ENCODE data around the gene SFXN2. TPM values are rescaled to one million over a fixed set of nuclear protein-coding genes. Genes with fewer than 3 reads are reported as not detected.
"Not testable (repeated sequence)": the region's sequence is repeated elsewhere in the genome, so short reads cannot be mapped to it uniquely, and the experiment has no call there.

The SFXN2 gene
- 10.2 and 25.8 TPM in 2 replicates for total RNA-seq (2014; rRNA removed; shearing (Covaris generic); ENCODE audit: low replicate concordance)

DNA sequence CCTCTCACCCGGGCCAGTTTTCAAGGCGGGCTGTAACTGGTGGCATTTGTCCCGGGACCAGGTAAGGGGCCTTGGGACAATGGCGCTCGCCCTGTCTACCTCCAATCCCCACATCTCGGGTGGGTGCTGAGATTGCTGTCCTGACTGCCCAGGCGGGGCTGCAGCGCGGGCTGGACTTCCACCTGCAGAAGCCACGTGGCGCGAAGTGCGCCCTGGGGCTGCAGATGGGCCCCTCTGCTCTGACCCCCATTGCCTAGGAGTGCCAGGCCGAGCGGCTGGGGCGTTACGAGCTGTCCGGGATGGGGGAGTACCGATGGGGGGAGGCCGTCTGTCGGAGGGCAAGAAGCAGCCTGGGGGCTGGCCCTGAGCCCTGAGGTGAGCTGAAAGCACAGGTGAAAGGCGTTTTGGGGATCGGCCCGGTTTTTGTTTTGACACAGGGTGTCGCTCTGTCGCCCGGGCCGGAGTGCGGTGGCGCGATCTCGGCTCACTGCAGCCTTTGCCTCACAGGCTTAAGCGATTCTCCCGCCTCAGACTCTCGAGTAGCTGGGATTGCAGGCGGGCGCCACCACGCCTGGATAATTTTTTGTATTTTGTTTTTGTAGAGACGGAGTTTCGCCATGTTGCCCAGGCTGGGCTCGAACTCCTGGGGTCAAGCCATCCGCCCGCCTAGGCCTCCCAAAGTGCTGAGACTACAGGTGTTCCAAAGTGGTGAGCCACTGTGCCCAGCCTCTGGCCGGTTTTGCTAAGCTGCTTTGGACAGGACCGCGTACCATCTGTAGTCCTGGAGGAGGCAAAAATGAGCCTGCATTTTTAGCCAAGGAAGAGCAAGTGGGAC lies at the start of gene SFXN2:
SFXN2 (plus strand) TSS at position 16 of the 835 bp plus-strand sequence. CDS start 12,001 bp downstream, outside the sequence.
- Histone ChIP-seq H3K79me2 (ENCODE audit: low read length) (peaks cover 81% of the 10 kb centered on the region), H4K20me1 (ENCODE audit: insufficient read depth, low read depth, low read length) (no peaks in the 10 kb centered on the region), H2AFZ (ENCODE audit: low read length) (peak within 1 kb of the TSS; percentile 55; the same call in 1 of the 2 replicates), H3K4me1 (ENCODE audit: low read length) (peaks cover 61% of the 10 kb centered on the region), H3K9ac (ENCODE audit: low read length) (peak within 1 kb of the TSS; percentile 93), H3K36me3 (ENCODE audit: insufficient read depth, low read length) (peaks cover 22% of the 10 kb centered on the region), H3K27me3 (ENCODE audit: low read length) (no peaks in the 10 kb centered on the region), H3K4me2 (ENCODE audit: low read depth, low read length, poor library complexity, severe bottlenecking) (peak within 1 kb of the TSS; percentile 98), H3K9me2 (replicated peaks; ENCODE audit: insufficient read depth, low read length) (no peaks in the 10 kb centered on the region), H3K4me3 (ENCODE audit: low read length) (peak within 1 kb of the TSS; percentile 98), H3K27ac (ENCODE audit: low read length) (peak within 1 kb of the TSS; percentile 98), H3K9me3 (ENCODE audit: low read length) (no peaks in the 10 kb centered on the region)
- DNase-seq, result peak; percentile 83

GRCh38 chr10:102665904-102666509 lies 48.4 kb upstream of the SFXN2 start:
- Histone ChIP-seq H3K4me1 (ENCODE audit: low read length) (peaks cover 1% of the 10 kb centered on the region), H3K9ac (ENCODE audit: low read length) (no peak overlapping the region), H3K27me3 (ENCODE audit: low read length) (no peaks in the 10 kb centered on the region), H4K20me1 (ENCODE audit: insufficient read depth, low read depth, low read length) (no peaks in the 10 kb centered on the region), H3K9me2 (replicated peaks; ENCODE audit: insufficient read depth, low read length) (no peaks in the 10 kb centered on the region), H3K4me3 (ENCODE audit: low read length) (no peak overlapping the region), H2AFZ (ENCODE audit: low read length) (no peak overlapping the region), H3K27ac (ENCODE audit: low read length) (no peak overlapping the region), H3K79me2 (ENCODE audit: low read length) (no peaks in the 10 kb centered on the region), H3K9me3 (ENCODE audit: low read length) (no peaks in the 10 kb centered on the region), H3K36me3 (ENCODE audit: insufficient read depth, low read length) (no peaks in the 10 kb centered on the region), H3K4me2 (ENCODE audit: low read depth, low read length, poor library complexity, severe bottlenecking) (no peak overlapping the region)
- DNase-seq, result no peak

GRCh38 chr10:102667411-102667810 lies 47.0 kb upstream of the SFXN2 start:
- not testable (repeated sequence) for H3K4me1 ChIP-seq (ENCODE audit: low read length); H3K79me2 ChIP-seq (ENCODE audit: low read length); H3K9me3 ChIP-seq (ENCODE audit: low read length)

DNA sequence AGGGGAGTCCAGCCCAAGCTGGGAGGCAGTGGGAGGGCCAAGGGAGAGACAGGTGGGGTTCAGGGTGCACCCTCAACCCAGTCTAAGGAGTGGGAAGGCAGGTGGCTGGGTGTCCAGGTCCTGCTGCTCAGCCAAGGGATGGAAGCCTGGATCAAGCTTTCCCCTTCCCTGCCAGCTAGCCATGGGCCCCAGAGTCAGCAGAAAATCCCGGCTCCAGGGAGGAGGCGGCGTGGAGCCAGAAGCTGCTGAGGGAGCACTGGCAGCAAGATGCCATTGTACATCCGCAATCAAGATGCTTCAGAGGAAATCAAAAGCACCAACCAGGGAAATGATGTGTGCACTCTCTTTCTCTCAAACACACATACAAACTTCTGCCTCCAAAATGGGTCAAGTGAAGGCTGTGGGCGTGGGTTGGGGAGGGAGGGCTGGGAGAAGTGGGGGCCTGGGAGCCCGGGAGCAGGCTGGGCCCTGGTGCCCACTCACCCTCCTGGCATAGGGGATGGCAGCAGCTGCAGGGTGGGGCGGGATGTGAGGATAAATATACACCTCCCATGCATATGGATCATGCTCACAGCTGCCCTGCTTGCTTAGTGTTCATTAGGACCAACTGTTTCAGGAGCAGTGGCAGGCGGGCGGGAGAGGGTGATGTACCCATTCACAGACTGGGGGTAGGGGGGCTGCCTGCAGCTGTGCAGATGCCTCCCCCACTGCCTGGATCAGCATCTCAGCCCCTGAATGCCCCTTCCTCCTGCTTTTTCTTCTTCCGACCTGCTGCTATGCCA lies 45.9 kb upstream of the SFXN2 start:
- Histone ChIP-seq H3K4me1 (ENCODE audit: low read length) (peaks cover 6% of the 10 kb centered on the region), H3K79me2 (ENCODE audit: low read length) (no peaks in the 10 kb centered on the region), H3K9me3 (ENCODE audit: low read length) (no peaks in the 10 kb centered on the region), H3K27me3 (ENCODE audit: low read length) (no peaks in the 10 kb centered on the region), H3K4me2 (ENCODE audit: low read depth, low read length, poor library complexity, severe bottlenecking) (no peak overlapping the region), H3K9me2 (replicated peaks; ENCODE audit: insufficient read depth, low read length) (no peaks in the 10 kb centered on the region), H3K4me3 (ENCODE audit: low read length) (no peak overlapping the region), H2AFZ (ENCODE audit: low read length) (no peak overlapping the region), H3K36me3 (ENCODE audit: insufficient read depth, low read length) (no peaks in the 10 kb centered on the region), H3K9ac (ENCODE audit: low read length) (no peak overlapping the region), H4K20me1 (ENCODE audit: insufficient read depth, low read depth, low read length) (no peaks in the 10 kb centered on the region), H3K27ac (ENCODE audit: low read length) (no peak overlapping the region)
- no peak for DNase-seq

More at GRCh38 chr10:102667411-102667810, 47.0 kb upstream of the SFXN2 start:
- H4K20me1 ChIP-seq (ENCODE audit: insufficient read depth, low read depth, low read length); H3K36me3 ChIP-seq (ENCODE audit: insufficient read depth, low read length); DNase-seq; H3K4me2 ChIP-seq (ENCODE audit: low read depth, low read length, poor library complexity, severe bottlenecking); H3K9me2 ChIP-seq (replicated peaks; ENCODE audit: insufficient read depth, low read length); H3K27me3 ChIP-seq (ENCODE audit: low read length); H3K9ac ChIP-seq (ENCODE audit: low read length); H3K4me3 ChIP-seq (ENCODE audit: low read length); H3K27ac ChIP-seq (ENCODE audit: low read length); H2AFZ ChIP-seq (ENCODE audit: low read length): not testable (repeated sequence)

DNA sequence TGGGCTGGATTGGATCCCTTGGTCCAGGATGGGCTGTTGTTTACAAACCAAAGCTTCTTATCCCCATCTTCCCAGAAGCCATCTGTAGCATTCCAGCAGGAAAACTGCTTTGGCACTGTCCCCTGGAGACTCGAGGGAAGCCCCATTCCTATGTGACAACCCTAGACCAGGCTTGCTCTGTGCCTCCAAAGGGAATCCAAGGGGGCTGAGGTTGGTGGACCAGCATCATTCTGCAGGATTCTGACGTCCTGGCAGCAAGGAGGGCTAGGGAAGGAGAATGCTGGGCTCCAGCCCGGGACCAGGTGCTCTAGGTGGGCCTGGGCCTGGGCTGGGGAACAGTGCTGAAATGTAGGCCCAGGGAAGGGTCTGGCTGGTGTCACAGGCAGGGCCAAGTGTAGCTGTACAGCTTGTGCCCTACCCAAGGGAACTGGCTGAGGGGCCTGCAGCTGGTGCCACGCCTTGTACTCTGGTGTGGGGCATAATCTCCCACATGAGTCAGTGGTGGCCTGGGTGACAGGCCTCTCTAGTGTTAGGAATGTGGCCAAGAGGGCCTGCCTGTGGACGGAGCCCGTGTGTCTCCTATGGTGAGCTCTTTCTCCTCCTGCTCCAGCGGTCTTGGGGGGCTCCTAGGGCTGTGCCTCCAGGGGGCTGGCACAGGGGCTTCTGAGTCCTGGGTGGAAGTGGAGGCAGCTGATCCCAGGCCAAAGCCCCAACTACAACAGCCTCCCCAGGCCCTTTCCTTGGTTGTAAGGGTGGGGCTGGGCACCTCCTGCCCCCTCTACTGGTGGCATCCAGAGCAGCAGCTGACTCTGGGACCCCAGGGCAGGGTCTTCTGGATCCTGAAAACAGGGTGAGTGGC lies 45.0 kb upstream of the SFXN2 start:
- H3K27me3 ChIP-seq (ENCODE audit: low read length), result no peaks in the 10 kb centered on the region
- no peaks in the 10 kb centered on the region for H3K79me2 ChIP-seq (ENCODE audit: low read length)
- H3K36me3 ChIP-seq (ENCODE audit: insufficient read depth, low read length), result no peaks in the 10 kb centered on the region
- no peaks in the 10 kb centered on the region for H4K20me1 ChIP-seq (ENCODE audit: insufficient read depth, low read depth, low read length)
- 0 out of 2 replicates have a peak overlapping the region, but pooled peaks have one; percentile 0 for H3K9ac ChIP-seq (ENCODE audit: low read length)
- DNase-seq, result peak; percentile 55
- no peak overlapping the region for H3K4me3 ChIP-seq (ENCODE audit: low read length)
- H3K9me2 ChIP-seq (replicated peaks; ENCODE audit: insufficient read depth, low read length), result no peaks in the 10 kb centered on the region
- no peak overlapping the region for H3K4me2 ChIP-seq (ENCODE audit: low read depth, low read length, poor library complexity, severe bottlenecking)
- H3K9me3 ChIP-seq (ENCODE audit: low read length), result no peaks in the 10 kb centered on the region
- peaks cover 13% of the 10 kb centered on the region for H3K4me1 ChIP-seq (ENCODE audit: low read length)
- no peak overlapping the region for H2AFZ ChIP-seq (ENCODE audit: low read length)
- H3K27ac ChIP-seq (ENCODE audit: low read length), result no peak overlapping the region

- H3K9me3 ChIP-seq (ENCODE audit: low read length), result no peaks in the 10 kb centered on the region
- H3K4me1 ChIP-seq (ENCODE audit: low read length), result peaks cover 20% of the 10 kb centered on the region
- H3K9me2 ChIP-seq (replicated peaks; ENCODE audit: insufficient read depth, low read length), result no peaks in the 10 kb centered on the region
- H3K9ac ChIP-seq (ENCODE audit: low read length), result no peak overlapping the region
- no peaks in the 10 kb centered on the region for H3K79me2 ChIP-seq (ENCODE audit: low read length)
- no peak overlapping the region for H3K4me2 ChIP-seq (ENCODE audit: low read depth, low read length, poor library complexity, severe bottlenecking)
- DNase-seq, result no peak
- H3K36me3 ChIP-seq (ENCODE audit: insufficient read depth, low read length), result no peaks in the 10 kb centered on the region
- H4K20me1 ChIP-seq (ENCODE audit: insufficient read depth, low read depth, low read length), result no peaks in the 10 kb centered on the region
- H3K27me3 ChIP-seq (ENCODE audit: low read length), result no peaks in the 10 kb centered on the region
- no peak overlapping the region for H3K4me3 ChIP-seq (ENCODE audit: low read length)
- H2AFZ ChIP-seq (ENCODE audit: low read length), result no peak overlapping the region
- no peak overlapping the region for H3K27ac ChIP-seq (ENCODE audit: low read length)
Observed at GRCh38 chr10:102670065-102670670, 44.3 kb upstream of the SFXN2 start.

- Histone ChIP-seq H4K20me1 (ENCODE audit: insufficient read depth, low read depth, low read length) (no peaks in the 10 kb centered on the region), H2AFZ (ENCODE audit: low read length) (no peak overlapping the region), H3K4me1 (ENCODE audit: low read length) (peaks cover 28% of the 10 kb centered on the region), H3K9ac (ENCODE audit: low read length) (no peak overlapping the region), H3K9me3 (ENCODE audit: low read length) (no peaks in the 10 kb centered on the region), H3K4me3 (ENCODE audit: low read length) (no peak overlapping the region), H3K4me2 (ENCODE audit: low read depth, low read length, poor library complexity, severe bottlenecking) (no peak overlapping the region), H3K36me3 (ENCODE audit: insufficient read depth, low read length) (0 out of 2 replicates have a peak, but pooled peaks cover 3% of the 10 kb centered on the region), H3K79me2 (ENCODE audit: low read length) (no peaks in the 10 kb centered on the region), H3K27me3 (ENCODE audit: low read length) (no peaks in the 10 kb centered on the region), H3K9me2 (replicated peaks; ENCODE audit: insufficient read depth, low read length) (no peaks in the 10 kb centered on the region), H3K27ac (ENCODE audit: low read length) (no peak overlapping the region)
- no peak for DNase-seq
Observed at GRCh38 chr10:102670871-102671434, 43.5 kb upstream of the SFXN2 start.
